Measurements from ENCODE around the gene PNPT1.
"Not testable (repeated sequence)": the region's sequence is repeated elsewhere in the genome, so short reads cannot be mapped to it uniquely, and the experiment has no call there.

PNPT1 gene

GRCh38 chr2:55693181-55694125 is at the start of gene PNPT1:
PNPT1 (minus strand) TSS chr2:55693844; CDS start chr2:55693823, 21 bp downstream.
- peak; percentile 92 for DNase-seq (ENCODE audit: low spot score)

GRCh38 chr2:55742996-55743395 is 49.4 kb upstream of the PNPT1 start:
- DNase-seq (ENCODE audit: low spot score) = no peak

- not testable (repeated sequence) for DNase-seq (ENCODE audit: low spot score)
Observed at GRCh38 chr2:55736019-55736536, 42.4 kb upstream of the PNPT1 start.

GRCh38 chr2:55734726-55735125 is 41.1 kb upstream of the PNPT1 start:
- no peak for DNase-seq (ENCODE audit: low spot score)

GRCh38 chr2:55733335-55733734 is 39.7 kb upstream of the PNPT1 start:
- no peak for DNase-seq (ENCODE audit: low spot score)

GRCh38 chr2:55732854-55733253 is 39.2 kb upstream of the PNPT1 start:
- DNase-seq (ENCODE audit: low spot score) = no peak

GRCh38 chr2:55729136-55729685 is 35.6 kb upstream of the PNPT1 start:
- no peak for DNase-seq (ENCODE audit: low spot score)

GRCh38 chr2:55721596-55722215 is 28.1 kb upstream of the PNPT1 start:
- DNase-seq (ENCODE audit: low spot score) = no peak

- DNase-seq (ENCODE audit: low spot score) = no peak
Observed at GRCh38 chr2:55720417-55720816, 26.8 kb upstream of the PNPT1 start.

GRCh38 chr2:55719852-55720251 is 26.2 kb upstream of the PNPT1 start:
- DNase-seq (ENCODE audit: low spot score) = no peak

- DNase-seq (ENCODE audit: low spot score) = no peak
Observed at GRCh38 chr2:55718165-55719008, 24.7 kb upstream of the PNPT1 start.

GRCh38 chr2:55715626-55716025 is 22.0 kb upstream of the PNPT1 start:
- no peak for DNase-seq (ENCODE audit: low spot score)

- DNase-seq (ENCODE audit: low spot score) = not testable (repeated sequence)
Observed at GRCh38 chr2:55715178-55715577, 21.5 kb upstream of the PNPT1 start.

- DNase-seq (ENCODE audit: low spot score) = no peak
Observed at GRCh38 chr2:55712477-55713060, 18.9 kb upstream of the PNPT1 start.

GRCh38 chr2:55710025-55710424 is 16.4 kb upstream of the PNPT1 start:
- DNase-seq (ENCODE audit: low spot score) = no peak

GRCh38 chr2:55707751-55708150 is 14.1 kb upstream of the PNPT1 start:
- no peak for DNase-seq (ENCODE audit: low spot score)

GRCh38 chr2:55706258-55706657 is 12.6 kb upstream of the PNPT1 start:
- not testable (repeated sequence) for DNase-seq (ENCODE audit: low spot score)

GRCh38 chr2:55705027-55705653 is 11.5 kb upstream of the PNPT1 start:
- DNase-seq (ENCODE audit: low spot score) = no peak

- no peak for DNase-seq (ENCODE audit: low spot score)
Observed at GRCh38 chr2:55703350-55703749, 9.7 kb upstream of the PNPT1 start.

- DNase-seq (ENCODE audit: low spot score) = not testable (repeated sequence)
Observed at GRCh38 chr2:55692740-55693139, 904 bp downstream of the PNPT1 start.

GRCh38 chr2:55672630-55673029 is 21.0 kb downstream of the PNPT1 start:
- no peak for DNase-seq (ENCODE audit: low spot score)
